GM18502 (cell line): Measurements from ENCODE around the gene RTP2.

Source experiments
- ATAC-seq: cut with Tn5 transposase; IDR thresholded peaks from one replicate; pipeline ENCODE4 v1.9.1; 2021; ENCODE audit warnings: mild to moderate bottlenecking; ENCODE audit not compliant: unreplicated experiment, poor library complexity

RTP2 gene

GRCh38 chr3:187677604-187678003 lies 24.8 kb downstream of the RTP2 start:
- no peak for ATAC-seq

GRCh38 chr3:187673012-187673411 lies 29.3 kb downstream of the RTP2 start:
- ATAC-seq, result no peak

GRCh38 chr3:187669675-187670504 lies 32.5 kb downstream of the RTP2 start, which contains the start of gene SST:
Gene SST, minus strand, starts transcription at chr3:187670394. Its CDS starts 103 bp downstream, at chr3:187670291.
- no peak for ATAC-seq

GRCh38 chr3:187667526-187667925 lies 34.8 kb downstream of the RTP2 start:
- no peak for ATAC-seq

- ATAC-seq, result no peak
These were observed 36.5 kb downstream of the RTP2 start for GRCh38 chr3:187665764-187666402.

GRCh38 chr3:187665010-187665409 lies 37.3 kb downstream of the RTP2 start:
- no peak for ATAC-seq

GRCh38 chr3:187662848-187663409 lies 39.4 kb downstream of the RTP2 start:
- ATAC-seq, result no peak

GRCh38 chr3:187661267-187661666 lies 41.1 kb downstream of the RTP2 start:
- no peak for ATAC-seq

- ATAC-seq, result no peak
These were observed 51.1 kb downstream of the RTP2 start for GRCh38 chr3:187651282-187651681.
